Erythroblast (primary cell): ENCODE results near the gene RRAS2.

Experiments used
- DNase-seq, 2 experiments: peaks; one replicate each; lab custom pipeline; 2025; lab: John Stamatoyannopoulos, UW
- GATA1 ChIP-seq: IDR thresholded peaks from 2 replicates; pipeline ENCODE4 v1.6.1; 2011; ENCODE audit warnings: low read depth, mild to moderate bottlenecking, control low read depth, low read length, moderate library complexity
- POLR2A ChIP-seq: IDR thresholded peaks from 2 replicates; pipeline ENCODE4 v1.6.1; 2011; ENCODE audit warnings: mild to moderate bottlenecking, low read length

RRAS2 gene

DNA sequence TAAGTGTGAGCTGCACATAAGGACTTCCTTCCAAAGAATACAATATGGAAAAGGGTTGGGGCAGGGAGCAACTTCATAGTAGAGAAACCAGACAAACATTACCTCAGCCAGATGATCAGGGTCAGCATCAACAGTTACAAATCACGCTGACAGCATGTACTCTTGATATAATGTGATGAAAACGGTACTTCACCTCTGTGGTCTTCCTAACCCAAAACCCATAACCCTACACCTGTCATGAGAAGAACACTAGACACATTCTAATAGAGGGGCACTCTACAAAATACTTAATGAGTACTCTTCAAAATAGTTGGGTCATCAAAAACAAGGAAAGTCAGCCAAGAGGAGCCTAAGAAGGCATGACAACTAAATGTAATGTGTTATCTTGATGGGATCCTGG is 43.9 kb downstream of the RRAS2 start:
- TF ChIP-seq POLR2A (no peak), GATA1 (no peak)
- DNase-seq, result no peak

DNA sequence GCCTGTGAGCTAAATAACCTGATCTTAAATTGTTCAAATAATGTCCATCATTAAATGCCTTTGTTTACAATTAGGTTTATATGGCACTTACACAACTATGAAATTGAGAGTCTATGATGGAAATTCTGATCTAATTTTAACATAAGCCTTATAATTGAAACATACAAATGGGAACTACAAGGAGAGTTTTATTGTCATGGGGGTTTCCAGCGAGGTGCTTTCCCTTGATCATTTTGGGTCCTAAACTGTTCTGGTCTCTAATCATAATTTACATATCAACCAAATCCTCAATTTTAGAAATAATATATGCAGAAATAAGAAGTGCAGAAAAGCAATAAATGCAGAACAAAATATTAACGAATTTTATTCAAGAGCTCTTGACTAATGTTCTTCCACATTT is 44.9 kb downstream of the RRAS2 start:
- TF ChIP-seq GATA1 (no peak), POLR2A (no peak)
- no peak for DNase-seq

DNA sequence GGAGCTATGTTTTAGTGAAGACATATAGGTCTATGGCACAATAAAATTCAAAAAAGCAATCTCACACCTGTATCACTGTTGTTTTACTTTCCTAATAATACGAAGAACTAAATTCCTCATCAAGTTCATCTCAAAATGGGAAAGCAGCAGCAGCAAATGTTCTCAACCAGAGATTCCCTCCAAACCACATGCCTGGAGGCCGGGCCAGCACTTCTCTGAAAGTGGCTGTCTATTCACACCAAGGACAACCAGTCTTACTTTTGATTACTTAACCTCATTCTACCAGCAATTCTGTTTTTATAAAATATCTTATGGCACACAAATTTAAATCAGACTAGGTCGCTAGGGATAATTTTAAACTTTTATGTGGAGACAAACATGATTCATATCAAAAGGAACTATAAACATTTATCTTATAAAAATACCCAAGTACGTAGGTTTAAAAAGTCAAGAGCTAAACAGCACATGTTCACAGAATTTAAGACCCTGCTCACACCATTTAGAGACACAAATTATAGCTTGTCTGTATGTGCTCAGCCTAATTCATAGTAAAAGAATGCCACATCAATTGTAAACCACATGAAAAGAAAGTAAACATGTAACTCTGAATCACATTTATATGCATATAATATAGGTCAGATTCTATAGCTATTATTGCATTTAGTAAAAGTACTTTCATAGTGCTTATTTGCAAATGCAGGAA is 46.1 kb downstream of the RRAS2 start:
- TF ChIP-seq GATA1 (no peak), POLR2A (no peak)
- no peak for DNase-seq

DNA sequence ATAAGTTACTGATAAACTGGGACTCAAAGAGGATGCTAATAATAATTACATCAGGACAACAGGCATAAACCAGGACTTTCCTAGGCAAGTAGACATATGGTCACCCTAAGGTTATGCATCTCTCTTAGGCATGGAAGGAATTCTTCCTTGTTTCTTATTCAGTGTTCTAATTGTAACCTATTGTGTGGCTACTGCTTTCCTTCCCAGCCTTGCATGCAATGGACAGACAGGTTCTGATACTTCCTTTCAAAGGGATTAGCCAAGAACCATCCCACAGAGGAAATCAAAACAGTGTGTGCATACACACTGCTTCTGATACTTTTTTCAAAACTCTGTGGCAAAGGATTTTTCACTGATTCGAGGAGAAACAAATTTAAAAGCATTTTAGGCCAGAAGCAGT is 48.3 kb downstream of the RRAS2 start:
- no peak for DNase-seq
- no peak for TF ChIP-seq GATA1
- TF ChIP-seq POLR2A, result no peak

DNA sequence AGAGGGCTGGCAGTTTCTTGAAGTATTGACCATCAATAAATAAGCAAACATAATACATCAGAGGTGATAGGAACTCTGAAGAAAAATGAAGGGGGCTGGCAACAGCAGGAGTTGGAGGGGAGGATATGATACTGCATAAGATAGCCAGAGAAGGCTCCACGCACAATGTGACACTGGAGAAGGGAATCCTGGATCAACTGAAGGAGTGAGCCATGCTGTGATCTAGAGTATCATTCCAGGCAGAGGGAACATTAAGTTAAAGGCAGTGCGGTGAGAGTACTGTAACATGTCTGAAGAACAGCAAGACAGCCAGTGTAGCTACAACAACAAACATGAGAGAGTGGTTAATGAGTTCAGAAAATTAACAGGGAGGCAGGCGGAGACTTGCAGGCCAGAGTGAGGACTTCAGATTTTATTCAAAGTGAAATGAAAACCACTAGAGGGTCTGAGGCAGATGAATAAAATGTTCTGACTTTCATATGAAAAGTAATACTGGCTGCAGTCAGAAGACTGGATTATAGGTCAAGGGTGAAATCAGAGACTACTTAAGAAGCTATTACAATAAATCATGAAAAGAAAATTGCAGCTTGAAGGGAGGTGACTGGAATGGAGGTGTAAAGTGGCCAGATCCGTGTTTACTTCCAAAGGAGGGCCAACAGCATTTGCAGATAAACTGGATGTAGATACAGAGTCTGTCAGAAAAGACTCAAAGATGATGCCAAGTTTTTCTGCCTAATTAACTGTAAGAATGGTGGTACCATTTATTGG is 49.4 kb downstream of the RRAS2 start:
- DNase-seq, result no peak
- TF ChIP-seq GATA1 (no peak), POLR2A (no peak)

DNA sequence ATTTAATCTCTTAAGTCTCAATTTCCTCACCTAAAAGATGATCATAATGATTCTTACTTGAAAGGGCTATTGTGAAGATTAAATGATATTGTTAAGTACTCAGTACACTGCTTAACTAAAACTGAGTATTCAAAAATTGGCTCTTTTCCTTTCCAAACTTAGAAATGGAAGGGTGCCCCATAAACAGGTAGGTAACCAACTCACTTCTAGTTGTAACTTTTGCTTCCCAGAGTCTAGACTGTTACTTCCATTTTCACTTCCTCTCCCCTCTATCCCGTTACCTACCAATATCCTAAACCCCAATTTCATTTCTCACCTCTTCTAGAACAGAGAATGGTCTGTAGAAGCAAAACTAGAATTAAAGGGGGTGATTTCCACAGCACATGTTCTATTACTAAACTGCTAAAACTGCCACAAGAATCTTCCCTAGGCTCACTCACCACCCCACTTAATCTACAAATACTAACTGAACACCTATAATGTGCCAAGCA is 50.0 kb downstream of the RRAS2 start:
- no peak for DNase-seq
- TF ChIP-seq GATA1, result no peak
- no peak for TF ChIP-seq POLR2A

DNA sequence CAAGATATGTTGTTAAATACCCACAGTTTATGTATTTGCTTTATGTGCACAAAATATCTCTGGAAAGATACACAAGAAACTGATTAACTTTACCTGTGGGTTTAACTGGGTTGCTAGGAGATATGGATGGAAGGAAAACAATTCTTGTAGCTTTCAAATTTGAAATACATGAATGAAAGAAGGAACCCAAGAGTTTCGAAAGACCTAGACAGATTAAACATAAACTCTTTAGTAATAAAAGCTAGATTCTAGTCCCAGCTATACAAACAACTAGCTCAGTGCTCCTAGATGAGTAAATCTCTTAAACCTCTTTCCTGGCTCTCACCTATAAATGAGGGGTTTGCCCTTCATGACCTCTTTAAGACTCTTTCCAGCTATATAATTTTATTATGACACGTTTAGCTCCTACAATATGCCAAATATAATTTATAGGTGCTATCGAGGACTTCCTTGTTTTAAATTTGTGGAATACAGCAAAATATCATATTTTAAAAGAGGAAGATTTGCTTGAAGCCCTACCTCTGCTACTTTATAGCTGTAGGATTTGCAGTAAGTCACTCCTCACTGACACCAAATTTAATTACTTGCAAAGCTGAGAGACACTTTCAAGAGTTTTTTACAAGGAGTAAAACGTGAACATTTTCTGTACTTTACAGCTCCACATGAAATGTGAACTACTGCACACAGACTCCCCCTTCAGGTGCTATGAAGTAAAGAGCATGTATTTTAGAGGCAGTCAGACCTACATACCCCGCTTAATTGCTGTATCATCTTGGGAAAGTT is 50.7 kb downstream of the RRAS2 start:
- peak; percentile 40 to 43 for DNase-seq
- TF ChIP-seq POLR2A (no peak), GATA1 (no peak)

DNA sequence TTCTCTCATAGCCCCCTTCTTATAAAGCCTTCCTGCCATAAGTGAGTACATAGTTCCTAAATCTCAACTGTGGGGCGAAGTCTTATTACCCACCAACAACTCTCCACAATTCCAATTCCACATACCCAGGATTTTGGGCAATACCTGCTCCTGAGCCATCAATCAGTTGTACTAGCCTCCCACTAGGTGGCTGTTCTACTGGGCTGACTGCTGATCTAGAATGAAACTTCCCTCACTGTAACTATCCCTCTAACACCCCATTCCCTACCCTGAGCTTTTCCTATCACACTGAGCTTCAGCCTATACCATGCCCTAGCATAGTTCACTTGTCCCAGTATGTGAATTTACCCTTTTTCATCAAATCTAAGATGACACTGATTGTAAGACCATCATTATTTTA is 52.5 kb downstream of the RRAS2 start:
- TF ChIP-seq POLR2A, result no peak
- TF ChIP-seq GATA1, result no peak
- DNase-seq, result no peak

DNA sequence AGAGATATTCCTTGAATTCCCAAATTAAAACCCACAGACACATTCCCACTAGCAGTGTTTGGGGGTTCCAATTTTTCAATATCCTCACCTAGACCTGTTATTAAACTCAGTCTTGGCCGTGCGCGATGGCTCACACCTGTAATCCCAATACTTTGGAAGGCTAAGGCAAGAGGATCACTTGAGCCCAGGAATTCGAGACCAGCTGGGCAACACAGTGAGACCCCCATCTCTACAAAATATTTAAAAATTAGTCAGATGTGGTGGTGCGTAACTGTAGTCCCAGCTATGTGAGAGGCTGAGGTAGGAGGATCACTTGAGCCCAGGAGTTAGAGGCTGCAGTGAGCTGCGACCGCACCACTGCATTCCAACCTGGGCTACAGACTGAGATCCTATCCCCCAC is 53.3 kb downstream of the RRAS2 start:
- TF ChIP-seq POLR2A (no peak), GATA1 (no peak)
- DNase-seq, result no peak

DNA sequence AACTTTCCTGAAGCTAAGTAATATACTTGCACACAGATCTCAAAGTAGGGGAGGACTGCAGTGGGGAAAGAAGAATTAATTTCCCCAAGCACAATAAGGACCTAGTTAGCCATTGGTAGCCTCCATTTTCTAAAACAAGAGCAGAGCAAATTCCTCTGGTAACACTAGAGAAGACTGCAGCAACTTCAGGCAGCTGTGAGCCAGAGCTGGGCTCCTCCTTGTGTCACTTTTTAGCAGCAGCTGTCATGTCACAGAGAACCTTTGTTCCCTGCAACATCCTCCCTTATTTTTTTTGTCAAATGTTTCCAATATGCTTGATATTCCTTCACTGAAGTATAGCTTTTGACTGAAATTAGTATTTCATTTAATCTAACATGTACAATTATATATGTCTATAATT is 54.4 kb downstream of the RRAS2 start:
- TF ChIP-seq GATA1 (no peak), POLR2A (no peak)
- no peak for DNase-seq

DNA sequence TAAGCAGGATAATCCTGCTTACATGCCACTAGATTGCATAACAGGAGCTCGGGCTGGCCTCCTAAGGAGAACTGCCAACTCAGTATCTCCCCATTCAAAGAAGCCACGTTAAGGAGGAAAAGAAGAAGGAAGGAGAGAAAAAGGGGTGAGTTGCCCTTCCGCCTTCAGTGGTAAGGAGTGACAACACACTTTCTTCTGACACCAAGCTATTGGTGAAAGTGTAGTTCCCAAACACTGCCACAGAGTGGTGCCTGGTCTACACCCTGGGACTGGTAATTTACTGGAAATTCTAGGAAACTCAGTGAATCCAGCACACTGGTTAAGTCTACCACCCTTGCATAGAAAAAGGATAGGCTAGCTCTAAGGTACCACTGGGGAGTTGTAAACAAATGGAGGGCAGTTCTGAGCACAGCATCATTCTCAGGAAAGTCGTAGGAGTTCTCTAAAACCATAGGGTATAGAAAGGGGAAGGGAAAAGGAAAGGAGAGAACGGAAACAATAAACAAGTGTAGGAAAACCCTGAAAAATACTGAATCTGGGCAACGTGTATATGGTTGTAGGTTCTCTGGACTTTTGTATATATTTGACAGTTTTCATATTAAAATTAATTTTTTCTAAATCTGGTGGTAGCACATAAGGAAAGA is 58.2 kb downstream of the RRAS2 start:
- TF ChIP-seq POLR2A (no peak), GATA1 (no peak)
- peak; percentile 55 to 66 for DNase-seq

DNA sequence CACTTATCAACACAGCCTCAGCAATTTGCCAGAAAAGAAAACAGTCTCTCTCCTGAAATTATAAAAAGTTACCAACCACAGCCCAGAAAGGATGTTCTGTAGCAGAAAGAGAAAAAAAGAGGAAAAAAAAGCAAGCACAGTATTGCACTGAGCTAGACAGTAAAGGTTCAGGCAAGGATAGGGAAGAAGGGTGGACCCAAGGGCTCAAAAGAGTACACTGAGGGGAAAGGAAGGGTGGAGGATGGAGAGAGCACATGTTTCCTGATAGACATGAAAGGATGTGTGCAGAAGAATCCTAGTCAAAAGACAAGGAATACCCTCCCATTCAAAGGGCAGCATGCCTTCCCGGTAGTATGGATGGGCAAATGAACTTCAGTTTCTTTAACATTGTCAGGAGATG is 59.1 kb downstream of the RRAS2 start:
- no peak for DNase-seq
- TF ChIP-seq POLR2A, result no peak
- no peak for TF ChIP-seq GATA1

DNA sequence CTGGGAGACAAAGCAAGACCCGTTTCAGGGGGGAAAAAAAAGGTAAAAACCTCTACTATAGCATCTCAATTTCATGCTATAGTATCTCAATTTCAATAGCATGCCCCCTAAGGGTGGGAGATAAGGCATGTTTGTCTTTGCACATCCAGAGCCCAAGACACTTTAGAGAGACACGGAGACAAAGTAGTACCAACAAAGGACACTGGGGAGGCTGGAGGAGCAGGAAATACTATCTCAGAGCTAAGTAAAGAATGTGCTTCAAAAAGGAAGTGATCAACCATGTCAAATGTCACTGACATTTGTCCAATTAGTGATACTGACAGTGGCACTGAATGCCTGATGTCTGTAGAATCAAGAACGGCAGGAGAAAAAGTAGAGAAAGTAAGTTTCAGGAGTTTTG is 68.6 kb downstream of the RRAS2 start:
- TF ChIP-seq GATA1, result no peak
- TF ChIP-seq POLR2A, result no peak
- DNase-seq, result no peak
